HepG2 (cell line): ENCODE measurements around the gene TCF7L2.

Source experiments
- ARNT ChIP-seq: fragments of 450-650 bp; IDR thresholded peaks from 2 replicates; pipeline ENCODE4 v1.6.1; 2017
- EZH2 ChIP-seq: conservative IDR thresholded peaks from 2 replicates; pipeline ENCODE4 v1.6.1; 2012; ENCODE audit warnings: mild to moderate bottlenecking, low read depth, low read length, moderate library complexity
- TCF7L2 ChIP-seq: IDR thresholded peaks from 2 replicates; pipeline ENCODE4 v1.6.1; 2011; ENCODE audit warnings: mild to moderate bottlenecking, low read depth, low read length, moderate library complexity
- ZBED4 ChIP-seq: sonication (generic); formaldehyde crosslinking; IDR thresholded peaks from 2 replicates; pipeline ENCODE4 v1.4.0; 2020; ENCODE audit warnings: missing genetic modification reagents, borderline replicate concordance
- ZKSCAN8 ChIP-seq: IDR thresholded peaks from 2 replicates; pipeline ENCODE4 v1.6.1; 2016; ENCODE audit warnings: borderline replicate concordance, missing genetic modification reagents, missing compliant biosample characterization

- TF ChIP-seq ZKSCAN8 (CRISPR knock-in tag), result peak; percentile 55; the same call in 1 of the 2 replicates
- no peak for TF ChIP-seq ZBED4
- TF ChIP-seq ARNT, result no peak
- no peak for TF ChIP-seq EZH2
- peak; percentile 94 for TF ChIP-seq TCF7L2
Measured at GRCh38 chr10:113007343-113007771, 57.3 kb downstream of the TCF7L2 start.
